Esophagus squamous epithelium (tissue), 4 donors: ENCODE data around the gene IRF2.

Experiments
- CTCF ChIP-seq, 6 experiments: fragments of 450-650 bp in 4 of 6; fragments of 200-600 bp in 2 of 6; sonication (generic) in 2 of 6; IDR thresholded peaks; one replicate each; pipeline ENCODE4 v1.5.1; 2016 to 2019; ENCODE audit warnings: antibody characterized with exemption in 6 of 6, mild to moderate bottlenecking in 4 of 6, moderate library complexity in 4 of 6
- POLR2A ChIP-seq, 4 donors: fragments of 450-650 bp; IDR thresholded peaks; one replicate each; pipeline ENCODE4 v1.6.1; 2017; ENCODE audit warnings: antibody characterized with exemption in 4 of 4, mild to moderate bottlenecking in 4 of 4, moderate library complexity in 3 of 4

GRCh38 chr4:184440595-184441358, 33.6 kb downstream of the IRF2 start:
- TF ChIP-seq CTCF (IDR thresholded peaks at IDR 0.05) (no peak), POLR2A (IDR thresholded peaks at IDR 0.05) (no peak)
